A549 treated with Mapracorat at 1 μM for 4 hours (cell line): ENCODE measurements around the gene CACNA1D. TPM values are rescaled to one million over a fixed set of nuclear protein-coding genes. Genes with fewer than 3 reads are reported as not detected.

Source experiments
- total RNA-seq: library from RNA; stranded (reverse); fragments of 200-300 nt; extraction: Qiagen RNA extraction; gene quantifications from 5 replicates; pipeline ENCODE4 v1.2.3, GENCODE V29; 2022

Gene CACNA1D
- 0.36 to 1.4 TPM (median 0.57 TPM) in 5 replicates for total RNA-seq

DNA sequence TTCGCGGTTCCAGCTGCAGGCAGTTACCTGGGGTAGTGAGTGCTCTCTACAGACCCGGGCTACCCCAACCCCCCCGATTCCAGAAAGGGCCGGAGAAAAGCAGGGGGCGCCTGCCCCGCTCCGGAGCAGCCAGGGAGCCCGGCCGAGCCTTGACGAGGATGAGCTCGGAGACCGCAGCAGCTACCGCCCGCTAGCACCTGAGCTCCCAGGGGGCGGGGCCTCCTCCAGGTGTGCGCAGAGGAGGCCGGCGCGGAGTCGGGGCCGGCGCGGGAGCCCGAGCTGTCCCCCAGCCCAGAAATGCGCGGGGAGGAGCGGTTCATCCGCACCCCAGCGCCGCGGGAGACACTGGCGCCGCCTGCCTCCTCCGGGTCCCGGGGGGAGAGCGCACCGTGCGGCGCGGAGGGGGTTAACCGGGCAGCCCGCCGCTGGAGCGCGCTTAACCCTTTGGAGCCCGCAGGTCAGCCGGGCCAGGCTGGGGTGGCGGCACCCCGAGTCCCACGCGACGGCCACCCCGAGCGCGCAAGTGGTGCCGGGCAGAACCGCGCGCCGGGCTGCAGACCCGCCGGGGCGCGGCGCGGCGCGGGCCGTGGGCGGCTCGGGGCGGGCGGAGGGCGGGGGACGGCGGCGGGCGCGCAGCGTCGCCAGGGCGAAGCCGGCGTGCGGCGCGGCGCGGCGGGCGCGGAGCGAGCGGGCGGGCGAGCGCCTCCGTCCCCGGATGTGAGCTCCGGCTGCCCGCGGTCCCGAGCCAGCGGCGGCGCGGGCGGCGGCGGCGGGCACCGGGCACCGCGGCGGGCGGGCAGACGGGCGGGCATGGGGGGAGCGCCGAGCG, at the start of gene CACNA1D:
TSS of gene CACNA1D (plus strand) at position 649 of the 829 bp plus-strand sequence. CDS start 556 bp downstream, outside the sequence.

DNA sequence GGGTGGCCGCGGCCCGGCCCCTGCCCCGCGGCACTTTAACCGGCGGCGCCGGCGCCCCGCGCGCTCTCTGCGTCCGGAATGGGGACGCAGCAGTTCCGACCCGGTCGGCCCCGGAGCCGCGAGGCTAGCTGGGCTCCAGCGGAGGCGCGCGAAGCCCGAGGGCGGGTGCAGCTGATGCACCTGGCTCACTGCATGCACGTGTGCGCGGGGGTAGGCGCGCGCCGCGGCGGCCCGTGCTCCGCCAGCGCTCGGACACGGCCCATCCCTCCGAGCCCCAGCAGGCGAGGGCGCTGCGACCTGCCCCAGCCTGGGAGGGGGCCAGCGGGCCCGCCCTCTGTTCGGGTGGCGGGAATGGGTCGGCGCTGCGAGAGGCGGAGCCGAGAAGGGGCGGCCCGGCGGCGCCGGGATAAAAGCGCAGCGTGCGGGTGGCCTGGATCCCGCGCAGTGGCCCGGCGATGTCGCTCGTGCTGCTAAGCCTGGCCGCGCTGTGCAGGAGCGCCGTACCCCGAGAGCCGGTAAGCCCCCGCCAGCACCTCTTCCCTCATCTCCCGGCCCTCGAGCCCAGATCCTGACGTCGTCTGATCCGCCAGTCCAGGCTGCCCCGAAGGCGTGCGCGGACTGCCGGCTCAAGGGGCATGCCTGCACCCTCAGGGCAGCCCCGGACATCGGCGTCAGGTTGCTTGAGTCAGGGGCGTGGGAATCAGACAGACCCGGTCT, 351.9 kb downstream of the CACNA1D start, which contains the start of the genes CHDH and IL17RB:
TSS of gene CHDH (minus strand) at position 286 of the 717 bp plus-strand sequence. CDS start 22,411 bp downstream, outside the sequence.
TSS of gene IL17RB (plus strand) at position 435 of the 717 bp plus-strand sequence. CDS start at position 456, 21 bp downstream.

Other genes starting within 250 kb of the CACNA1D start
- 1,609 to 2,106 TPM (median 2,016 TPM) in 5 replicates for gene TKT, start 238.6 kb upstream of the CACNA1D start, total RNA-seq
- gene DCP1A, start 147.1 kb upstream of the CACNA1D start, total RNA-seq = 5.7 to 7.7 TPM (median 6.9 TPM) in 5 replicates